IMR-90 (cell line): ENCODE measurements around the gene TGFBI. TPM values are rescaled to one million over a fixed set of nuclear protein-coding genes. Genes with fewer than 3 reads are reported as not detected.

ENCODE experiments used
- ATAC-seq: fragments of 200-7000 bp; cut with Tn5 transposase; 2 replicates; pipeline ENCODE4 v1.9.1; 2020; ENCODE audit warnings: low read depth, mild to moderate bottlenecking, moderate library complexity
- BruUV-seq: library from RNA; stranded (reverse); fragments of 400-500 nt; replicated peaks from 2 replicates; lab custom pipeline; 2021; lab: Mats Ljungman, UMichigan
- CTCF ChIA-PET: fragments of 300-600 bp; formaldehyde crosslinking; extraction: SDS; loops from one replicate; lab custom pipeline; 2021; ENCODE audit warnings: antibody characterized with exemption; lab: Yijun Ruan, JAX
- POLR2A ChIA-PET: fragments of 300-600 bp; sonication (Branson Sonifier 250); formaldehyde crosslinking; loops from one replicate; lab custom pipeline; 2022; ENCODE audit warnings: antibody characterized with exemption; ENCODE audit not compliant: unreplicated experiment; lab: Charles Lee
- DNase-seq: peaks from one replicate; pipeline ENCODE4 v3.0.0; 2013
- H2AFZ ChIP-seq: replicated peaks from 2 replicates; pipeline ENCODE3; 2013; ENCODE audit warnings: low read length, mild to moderate bottlenecking; ENCODE audit not compliant: poor library complexity
- H2AK5ac ChIP-seq: 2 replicates; pipeline ENCODE4 v1.6.1; 2013; ENCODE audit warnings: low read depth, low read length, inconsistent platforms
- H2AK9ac ChIP-seq: replicated peaks from 2 replicates; pipeline ENCODE3; 2013; ENCODE audit warnings: mild to moderate bottlenecking, low read depth, low read length, moderate library complexity; ENCODE audit not compliant: poor library complexity
- H2BK120ac ChIP-seq: 2 replicates; pipeline ENCODE4 v1.6.1; 2013; ENCODE audit warnings: low read depth, low read length, inconsistent platforms
- H2BK15ac ChIP-seq: 3 replicates; pipeline ENCODE4 v1.6.1; 2013; ENCODE audit warnings: low read depth, low read length, inconsistent platforms
- H2BK20ac ChIP-seq: 2 replicates; pipeline ENCODE4 v1.6.1; 2013; ENCODE audit warnings: low read depth, mild to moderate bottlenecking, inconsistent platforms, low read length, moderate library complexity
- H2BK5ac ChIP-seq: 2 replicates; pipeline ENCODE4 v1.6.1; 2013; ENCODE audit warnings: mild to moderate bottlenecking, low read depth, low read length, inconsistent platforms; ENCODE audit not compliant: poor library complexity, severe bottlenecking
- H3K14ac ChIP-seq: replicated peaks from 2 replicates; pipeline ENCODE4 v1.6.1; 2013; ENCODE audit warnings: low read depth, low read length, inconsistent platforms
- H3K18ac ChIP-seq: 2 replicates; pipeline ENCODE4 v1.6.1; 2013; ENCODE audit warnings: low read depth, low read length, control low read depth
- H3K23ac ChIP-seq: 2 replicates; pipeline ENCODE4 v1.6.1; 2013; ENCODE audit warnings: low read depth, low read length, inconsistent platforms
- H3K27ac ChIP-seq: 2 replicates; pipeline ENCODE4 v1.5.1; 2013; ENCODE audit warnings: mild to moderate bottlenecking, control low read depth, low read length; ENCODE audit not compliant: insufficient read depth
- H3K27me3 ChIP-seq: 2 replicates; pipeline ENCODE4 v1.6.1; 2013; ENCODE audit warnings: low read length; ENCODE audit not compliant: control insufficient read depth, insufficient read depth
- H3K36me3 ChIP-seq: 2 replicates; pipeline ENCODE4 v1.6.1; 2013; ENCODE audit warnings: low read length, mixed read lengths; ENCODE audit not compliant: control insufficient read depth, insufficient read depth
- H3K4ac ChIP-seq: 2 replicates; pipeline ENCODE4 v1.6.1; 2013; ENCODE audit warnings: low read depth, low read length, inconsistent platforms
- H3K4me1 ChIP-seq: 2 replicates; pipeline ENCODE4 v1.6.1; 2013; ENCODE audit warnings: low read length, mixed read lengths; ENCODE audit not compliant: control insufficient read depth, insufficient read depth
- H3K4me2 ChIP-seq: 2 replicates; pipeline ENCODE4 v1.6.1; 2013; ENCODE audit warnings: low read depth, mild to moderate bottlenecking, control low read depth, low read length, moderate library complexity
- H3K4me3 ChIP-seq: 2 replicates; pipeline ENCODE4 v1.5.1; 2013; ENCODE audit warnings: low read depth, mild to moderate bottlenecking, control low read depth, low read length, moderate library complexity; ENCODE audit not compliant: insufficient read depth
- H3K56ac ChIP-seq: 2 replicates; pipeline ENCODE4 v1.6.1; 2013; ENCODE audit warnings: low read length, inconsistent platforms; ENCODE audit not compliant: insufficient read depth; ENCODE audit errors: extremely low read depth
- H3K79me1 ChIP-seq, 2 experiments: 2 replicates each; pipeline ENCODE4 v1.6.1; 2013; ENCODE audit warnings: low read length in 2 of 2, inconsistent platforms in 1 of 2, low read depth in 1 of 2
- H3K9ac ChIP-seq: 2 replicates; pipeline ENCODE4 v1.6.1; 2013; ENCODE audit warnings: low read depth, low read length, control low read depth
- H3K9me1 ChIP-seq: 2 replicates; pipeline ENCODE4 v1.6.1; 2013; ENCODE audit warnings: low read length, inconsistent platforms; ENCODE audit not compliant: insufficient read depth
- H3K9me3 ChIP-seq: 2 replicates; pipeline ENCODE4 v1.6.1; 2013; ENCODE audit warnings: low read length; ENCODE audit not compliant: control insufficient read depth, insufficient read depth
- H4K20me1 ChIP-seq: 2 replicates; pipeline ENCODE4 v1.6.1; 2013; ENCODE audit warnings: low read length, inconsistent platforms; ENCODE audit not compliant: insufficient read depth
- H4K5ac ChIP-seq: 2 replicates; pipeline ENCODE4 v1.6.1; 2013; ENCODE audit warnings: mild to moderate bottlenecking, low read depth, low read length, control low read depth
- H4K8ac ChIP-seq, 2 experiments: 2 replicates each; pipeline ENCODE4 v1.6.1; 2013; ENCODE audit warnings: low read depth in 2 of 2, low read length in 2 of 2, control low read depth in 1 of 2, inconsistent platforms in 1 of 2
- H4K91ac ChIP-seq: 2 replicates; pipeline ENCODE4 v1.6.1; 2013; ENCODE audit warnings: low read depth, low read length, inconsistent platforms; ENCODE audit not compliant: insufficient read depth
- MAZ ChIP-seq: IDR thresholded peaks from 2 replicates; pipeline ENCODE4 v1.6.1; 2012; ENCODE audit warnings: low read depth, mild to moderate bottlenecking, low read length, improper control_type of control experiment, moderate library complexity, borderline replicate concordance
- POLR2A ChIP-seq: IDR thresholded peaks from 2 replicates; pipeline ENCODE4 v1.6.1; 2012; ENCODE audit warnings: mild to moderate bottlenecking, low read depth, low read length
- WGBS, 2 experiments: methylation state at CpG; one replicate each; pipeline versions ENCODE4 v1.1.5 to v1.1.7; 2013; ENCODE audit warnings: missing lambda C conversion rate in 2 of 2; ENCODE audit not compliant: insufficient read length in 1 of 2; ENCODE audit errors: extremely low coverage in 2 of 2; 5-methylcytosine and 5-hydroxymethylcytosine counted together
- dilution Hi-C: fragments of 300-500 bp; cut with HindIII; formaldehyde crosslinking; loops from one replicate; pipeline ENCODE4 v1.14.3; 2018; ENCODE audit warnings: low sequenced_read_pairs; ENCODE audit not compliant: unreplicated experiment
- in situ Hi-C: fragments of 300-500 bp; cut with MboI; formaldehyde crosslinking; loops from 3 replicates; pipeline ENCODE4 v1.14.3; 2019; ENCODE audit warnings: low sequenced_read_pairs, inconsistent platforms, mixed read lengths
- intact Hi-C: fragments of 100-400 bp; cut with micrococcal nuclease; formaldehyde crosslinking; loops from 2 replicates; pipeline ENCODE4 v1.10.0; 2022
- polyA plus RNA-seq, 3 experiments: library from polyadenylated mRNA; depleted of rRNA; stranded (reverse); fragments of >200 nt; gene quantifications; 2 replicates each; pipeline ENCODE4 v1.2.3, GENCODE V29; 2012; ENCODE audit warnings: low replicate concordance in 1 of 3
- total RNA-seq: library from RNA; depleted of rRNA; stranded (reverse); fragments of >200 nt; gene quantifications from 2 replicates; pipeline ENCODE4 v1.2.3, GENCODE V29; 2012

TGFBI gene
- total and polyA plus RNA-seq, 2 of the 4 experiments (the other 2 are of a cell fraction) = 618 to 1,551 TPM

DNA sequence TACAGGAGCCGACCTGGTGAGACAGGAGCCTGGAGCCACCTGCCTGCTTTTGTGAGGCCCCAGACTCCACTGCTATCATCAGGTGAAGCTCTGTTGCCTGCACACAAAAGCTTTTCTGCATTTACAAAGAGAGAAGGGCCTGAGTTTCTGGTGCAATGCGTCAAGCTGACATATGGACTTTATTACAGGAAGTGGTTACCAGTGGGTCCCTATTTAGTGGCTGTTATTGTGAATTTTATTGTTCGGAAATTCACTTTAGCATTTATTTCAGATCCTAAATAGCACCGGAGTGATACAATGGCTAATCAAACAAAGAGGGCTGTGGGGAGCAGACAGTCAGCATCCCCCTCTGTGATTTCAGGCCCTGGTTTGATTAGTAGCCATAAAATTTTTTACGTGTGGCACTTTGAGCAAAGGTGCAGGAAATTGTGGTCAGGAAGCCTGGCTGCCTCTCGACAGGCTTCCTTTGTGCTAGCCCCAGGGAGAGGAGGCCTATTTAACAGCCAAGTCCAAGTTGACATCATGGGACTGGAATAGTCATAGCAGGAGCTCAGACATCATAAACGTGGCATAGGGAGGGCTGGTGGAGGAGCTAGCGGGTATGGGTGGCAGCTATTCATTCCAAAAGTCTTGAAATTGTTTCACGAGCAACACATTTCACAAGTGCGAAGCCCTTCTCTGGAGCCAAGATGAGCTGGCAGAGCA lies 8.4 kb downstream of the TGFBI start:
- Histone ChIP-seq H3K18ac (no peak overlapping the region), H4K91ac (no peak overlapping the region), H3K56ac (no peak overlapping the region), H3K9me1 (peaks cover 39% of the 10 kb centered on the region), H3K4ac (0 out of 2 replicates have a peak overlapping the region, but pooled peaks have one; percentile 7), H3K9ac (no peak overlapping the region), H3K4me3 (no peak overlapping the region), H2BK5ac (no peak overlapping the region), H3K4me2 (no peak overlapping the region), H2AK5ac (no peak overlapping the region; the same call in 1 of the 2 replicates), H2BK20ac (no peak overlapping the region), H4K8ac (peak overlapping the region; percentile 7 to 45; a peak in 2 of 4 replicates), H2AFZ (no peak overlapping the region), H2AK9ac (no peak overlapping the region), H3K23ac (no peak overlapping the region), H3K9me3 (peaks cover 12% of the 10 kb centered on the region), H4K5ac (no peak overlapping the region), H3K4me1 (peaks cover 19% of the 10 kb centered on the region), H2BK15ac (no peak overlapping the region; the same call in 2 of the 3 replicates), H3K27ac (no peak overlapping the region), H3K36me3 (peaks cover 88% of the 10 kb centered on the region), H3K14ac (no peak overlapping the region), H2BK120ac (no peak overlapping the region), H4K20me1 (peaks cover 49% of the 10 kb centered on the region), H3K27me3 (no peaks in the 10 kb centered on the region), H3K79me1 (peaks cover 54 to 90% of the 10 kb centered on the region in 2 experiments)
- in situ Hi-C loops = no loop called here
- ChIA-PET POLR2A (interaction anchor here (1.2 kb wide), 1 partner anchor 8 kb away, joined by 4 read pairs; the partner anchor contains the start of gene TGFBI), CTCF (interaction anchor here (0.5 kb wide), 1 partner anchor 16 kb away, joined by 3 read pairs; no protein-coding TSS in a partner anchor)
- DNase-seq (peak; percentile 53), ATAC-seq (no peak)
- WGBS, 2 experiments = 64% methylated on average over 2 of the region's 10 CpGs; no CpG with 5 or more reads in 1 of the 2 experiments
- no peak for TF ChIP-seq MAZ
- TF ChIP-seq POLR2A = 0 out of 2 replicates have a peak, but pooled peaks have one; percentile 33
- dilution Hi-C loops = no loop called here
- intact Hi-C loops = no loop called here
- BruUV-seq = no TSS peak
